PC-3 (cell line): ENCODE measurements around the gene SUGCT.

Experiments used
- EZH2 ChIP-seq: fragments of 300-600 bp; sonication (generic); IDR thresholded peaks from one replicate; pipeline ENCODE4 v1.6.1; 2017; ENCODE audit warnings: antibody characterized with exemption, mild to moderate bottlenecking, low read length; ENCODE audit not compliant: unreplicated experiment
- TF ChIP-seq, protein P1 (sequence below): fragments of 300-600 bp; sonication (generic); conservative IDR thresholded peaks from 2 replicates; pipeline ENCODE4 v1.5.1; 2017; ENCODE audit warnings: antibody characterized with exemption, low read depth, mild to moderate bottlenecking, low read length

DNA sequence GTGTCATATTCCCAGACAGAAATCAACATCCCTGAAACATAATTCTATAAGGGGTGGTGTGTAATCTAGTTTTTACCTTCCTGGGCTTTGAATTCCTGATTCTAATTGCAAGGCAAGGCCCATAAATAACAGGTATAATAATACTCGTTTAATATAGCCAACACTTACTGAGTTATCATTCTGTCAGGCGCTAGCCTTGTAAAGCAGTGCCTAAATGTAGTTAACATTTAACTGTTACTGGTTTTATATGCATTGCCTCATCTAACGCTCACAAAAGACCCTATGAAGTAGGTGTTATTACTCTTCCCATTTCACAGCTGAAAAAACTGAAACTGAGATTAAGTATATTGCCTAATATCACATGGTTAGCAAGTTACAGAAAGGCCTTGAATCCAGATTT, 772.5 kb downstream of the SUGCT start:
- TF ChIP-seq EZH2 = no peak
- TF ChIP-seq, protein P1, sequence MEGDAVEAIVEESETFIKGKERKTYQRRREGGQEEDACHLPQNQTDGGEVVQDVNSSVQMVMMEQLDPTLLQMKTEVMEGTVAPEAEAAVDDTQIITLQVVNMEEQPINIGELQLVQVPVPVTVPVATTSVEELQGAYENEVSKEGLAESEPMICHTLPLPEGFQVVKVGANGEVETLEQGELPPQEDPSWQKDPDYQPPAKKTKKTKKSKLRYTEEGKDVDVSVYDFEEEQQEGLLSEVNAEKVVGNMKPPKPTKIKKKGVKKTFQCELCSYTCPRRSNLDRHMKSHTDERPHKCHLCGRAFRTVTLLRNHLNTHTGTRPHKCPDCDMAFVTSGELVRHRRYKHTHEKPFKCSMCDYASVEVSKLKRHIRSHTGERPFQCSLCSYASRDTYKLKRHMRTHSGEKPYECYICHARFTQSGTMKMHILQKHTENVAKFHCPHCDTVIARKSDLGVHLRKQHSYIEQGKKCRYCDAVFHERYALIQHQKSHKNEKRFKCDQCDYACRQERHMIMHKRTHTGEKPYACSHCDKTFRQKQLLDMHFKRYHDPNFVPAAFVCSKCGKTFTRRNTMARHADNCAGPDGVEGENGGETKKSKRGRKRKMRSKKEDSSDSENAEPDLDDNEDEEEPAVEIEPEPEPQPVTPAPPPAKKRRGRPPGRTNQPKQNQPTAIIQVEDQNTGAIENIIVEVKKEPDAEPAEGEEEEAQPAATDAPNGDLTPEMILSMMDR = no peak
